ENCODE data around the gene CPEB3. TPM values are rescaled to one million over a fixed set of nuclear protein-coding genes. Genes with fewer than 3 reads are reported as not detected.
"Not testable (repeated sequence)": the region's sequence is repeated elsewhere in the genome, so short reads cannot be mapped to it uniquely, and the experiment has no call there.

The CPEB3 gene
- total RNA-seq, 1 experiment from 2014 or later, result 2.8 TPM

GRCh38 chr10:92045641-92046106 lies 245.2 kb downstream of the CPEB3 start:
- DNase-seq (ENCODE audit: unreplicated experiment), result no peak
- H3K27me3 Mint-ChIP-seq (ENCODE audit: insufficient read depth, unreplicated experiment), result no peaks in the 10 kb centered on the region
- POLR2A ChIA-PET, result no interaction called here
- H3K9me3 Mint-ChIP-seq (ENCODE audit: unreplicated experiment), result no peaks in the 10 kb centered on the region
- TF ChIP-seq CTCF (IDR thresholded peaks at IDR 0.05; ENCODE audit: unreplicated experiment), result no peak
- CTCF ChIA-PET, result interaction anchor here (0.6 kb wide), 1 partner anchor 132 kb away, joined by 3 read pairs; no protein-coding TSS in a partner anchor
- no TSS peak for BruUV-seq (replicated peaks)
- intact Hi-C loops (cut with micrococcal nuclease), result no loop called here
- H3K4me1 Mint-ChIP-seq (ENCODE audit: insufficient read depth, unreplicated experiment), result no peaks in the 10 kb centered on the region
- H3K27ac Mint-ChIP-seq (ENCODE audit: low read depth, unreplicated experiment), result no peak overlapping the region
- peaks cover 5% of the 10 kb centered on the region for H3K36me3 Mint-ChIP-seq (ENCODE audit: insufficient read depth, unreplicated experiment)
- H3K4me3 Mint-ChIP-seq (ENCODE audit: unreplicated experiment), result no peak overlapping the region

GRCh38 chr10:92042541-92042940 lies 248.3 kb downstream of the CPEB3 start:
- ChIA-PET CTCF (no interaction called here), POLR2A (no interaction called here)
- DNase-seq (ENCODE audit: unreplicated experiment), result no peak
- H3K4me3 Mint-ChIP-seq (ENCODE audit: unreplicated experiment), result no peak overlapping the region
- BruUV-seq (replicated peaks), result no TSS peak
- intact Hi-C loops (cut with micrococcal nuclease), result no loop called here
- H3K27me3 Mint-ChIP-seq (ENCODE audit: insufficient read depth, unreplicated experiment), result no peaks in the 10 kb centered on the region
- TF ChIP-seq CTCF (IDR thresholded peaks at IDR 0.05; ENCODE audit: unreplicated experiment), result no peak
- no peaks in the 10 kb centered on the region for H3K9me3 Mint-ChIP-seq (ENCODE audit: unreplicated experiment)
- no peaks in the 10 kb centered on the region for H3K4me1 Mint-ChIP-seq (ENCODE audit: insufficient read depth, unreplicated experiment)
- H3K27ac Mint-ChIP-seq (ENCODE audit: low read depth, unreplicated experiment), result no peak overlapping the region
- peaks cover 5% of the 10 kb centered on the region for H3K36me3 Mint-ChIP-seq (ENCODE audit: insufficient read depth, unreplicated experiment)

GRCh38 chr10:92038949-92039348 lies 251.9 kb downstream of the CPEB3 start:
- H3K36me3 Mint-ChIP-seq (ENCODE audit: insufficient read depth, unreplicated experiment), result peaks cover 16% of the 10 kb centered on the region
- no peaks in the 10 kb centered on the region for H3K4me1 Mint-ChIP-seq (ENCODE audit: insufficient read depth, unreplicated experiment)
- H3K27me3 Mint-ChIP-seq (ENCODE audit: insufficient read depth, unreplicated experiment), result no peaks in the 10 kb centered on the region
- TF ChIP-seq CTCF (IDR thresholded peaks at IDR 0.05; ENCODE audit: unreplicated experiment), result no peak
- no peaks in the 10 kb centered on the region for H3K9me3 Mint-ChIP-seq (ENCODE audit: unreplicated experiment)
- H3K4me3 Mint-ChIP-seq (ENCODE audit: unreplicated experiment), result no peak overlapping the region
- POLR2A ChIA-PET, result no interaction called here
- CTCF ChIA-PET, result no interaction called here
- DNase-seq (ENCODE audit: unreplicated experiment), result no peak
- no TSS peak for BruUV-seq (replicated peaks)
- no peak overlapping the region for H3K27ac Mint-ChIP-seq (ENCODE audit: low read depth, unreplicated experiment)
- intact Hi-C loops (cut with micrococcal nuclease), result no loop called here

- H3K4me1 Mint-ChIP-seq (ENCODE audit: insufficient read depth, unreplicated experiment); H3K4me3 Mint-ChIP-seq (ENCODE audit: unreplicated experiment); BruUV-seq (replicated peaks); H3K27ac Mint-ChIP-seq (ENCODE audit: low read depth, unreplicated experiment); CTCF ChIA-PET; intact Hi-C loops (cut with micrococcal nuclease); H3K27me3 Mint-ChIP-seq (ENCODE audit: insufficient read depth, unreplicated experiment); H3K9me3 Mint-ChIP-seq (ENCODE audit: unreplicated experiment); DNase-seq (ENCODE audit: unreplicated experiment); POLR2A ChIA-PET: not testable (repeated sequence)
- peaks cover 45% of the 10 kb centered on the region for H3K36me3 Mint-ChIP-seq (ENCODE audit: insufficient read depth, unreplicated experiment)
These were observed 257.8 kb downstream of the CPEB3 start for GRCh38 chr10:92033070-92033469.

- no peak for DNase-seq (ENCODE audit: unreplicated experiment)
- Mint-ChIP-seq H3K36me3 (ENCODE audit: insufficient read depth, unreplicated experiment) (peaks cover 60% of the 10 kb centered on the region), H3K4me1 (ENCODE audit: insufficient read depth, unreplicated experiment) (no peaks in the 10 kb centered on the region), H3K4me3 (ENCODE audit: unreplicated experiment) (no peak overlapping the region), H3K9me3 (ENCODE audit: unreplicated experiment) (no peaks in the 10 kb centered on the region), H3K27me3 (ENCODE audit: insufficient read depth, unreplicated experiment) (no peaks in the 10 kb centered on the region), H3K27ac (ENCODE audit: low read depth, unreplicated experiment) (no peak overlapping the region)
- intact Hi-C loops (cut with micrococcal nuclease), result no loop called here
- no TSS peak for BruUV-seq (replicated peaks)
- ChIA-PET POLR2A (no interaction called here), CTCF (no interaction called here)
- TF ChIP-seq CTCF (IDR thresholded peaks at IDR 0.05; ENCODE audit: unreplicated experiment), result no peak
These were observed 259.3 kb downstream of the CPEB3 start for GRCh38 chr10:92031580-92031979.
